EH (cell line): Measurements from ENCODE around the gene GPR42.
"Not testable (repeated sequence)": the region's sequence is repeated elsewhere in the genome, so short reads cannot be mapped to it uniquely, and the experiment has no call there.

ENCODE experiments used
- DNase-seq: peaks from one replicate; pipeline ENCODE4 v3.0.0-alpha.2; 2015; ENCODE audit warnings: low read depth

GPR42 gene

DNA sequence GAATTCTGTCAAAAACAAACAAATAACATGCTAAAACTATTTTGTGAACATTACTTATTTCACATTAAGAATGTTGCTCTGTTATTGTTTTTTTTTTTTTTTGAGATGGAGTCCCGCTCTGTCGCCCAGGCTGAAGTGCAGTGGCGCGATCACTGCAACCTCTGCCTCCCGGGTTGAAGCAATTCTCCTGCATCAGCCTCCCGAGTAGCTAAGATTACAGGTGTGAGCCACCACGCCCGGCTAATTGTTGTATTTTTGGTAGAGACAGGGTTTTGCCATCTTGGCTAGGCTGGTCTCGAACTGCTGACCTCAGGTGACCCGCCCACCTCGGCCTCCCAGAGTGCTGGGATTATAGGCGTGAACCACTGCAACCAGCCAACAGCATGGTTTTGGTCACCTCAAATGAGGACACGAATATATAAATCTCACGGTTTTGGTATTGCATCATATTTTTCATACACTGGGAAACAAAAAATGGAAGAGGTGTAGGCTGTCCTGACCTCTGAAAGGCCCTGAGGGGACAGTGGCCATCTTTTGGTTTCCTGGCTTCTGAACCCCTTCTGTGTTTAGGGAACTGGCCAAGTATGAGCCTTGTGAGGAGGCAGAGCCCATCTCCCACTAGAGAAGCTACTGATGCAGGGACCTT lies 25.5 kb downstream of the GPR42 start:
- no peak for DNase-seq

DNA sequence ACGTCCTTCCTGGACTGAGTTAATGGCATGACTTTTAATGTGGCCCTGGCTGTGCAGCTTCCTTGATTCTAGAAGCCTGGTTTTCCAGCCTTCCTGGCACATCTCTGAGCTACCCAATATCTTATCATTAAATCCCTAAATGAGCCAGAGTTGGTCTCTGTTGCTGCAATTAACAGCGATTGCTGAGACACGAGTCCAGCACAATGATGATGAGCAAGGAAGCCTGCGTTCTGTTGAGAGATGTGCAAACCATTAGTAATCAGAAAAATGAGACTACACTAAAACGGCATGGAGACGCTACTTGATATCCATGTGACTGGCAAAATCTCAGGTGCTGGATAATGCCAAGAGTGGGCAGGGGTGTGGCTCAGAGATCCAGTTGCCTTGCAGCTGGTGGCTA lies 26.2 kb downstream of the GPR42 start:
- DNase-seq: no peak

DNA sequence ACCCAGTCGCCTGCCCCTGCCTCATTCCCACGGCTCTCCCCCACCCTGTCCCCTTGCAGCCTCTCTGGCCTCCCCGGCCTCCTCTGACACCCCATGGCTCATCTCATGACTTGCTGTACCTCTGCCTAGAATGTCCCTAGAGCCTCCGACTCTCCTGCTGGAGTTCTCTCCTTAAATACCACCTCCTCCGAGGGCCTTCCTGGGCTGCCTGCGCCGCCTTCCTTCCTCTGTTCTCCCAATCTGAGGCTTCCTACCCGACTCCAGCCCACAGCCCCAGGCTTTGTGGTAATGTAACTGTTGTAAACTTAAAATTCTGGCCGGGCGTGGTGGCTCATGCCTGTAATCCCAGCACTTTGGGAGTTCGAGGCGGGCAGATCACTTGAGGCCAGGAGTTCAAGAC lies 27.7 kb downstream of the GPR42 start:
- DNase-seq: no peak

DNA sequence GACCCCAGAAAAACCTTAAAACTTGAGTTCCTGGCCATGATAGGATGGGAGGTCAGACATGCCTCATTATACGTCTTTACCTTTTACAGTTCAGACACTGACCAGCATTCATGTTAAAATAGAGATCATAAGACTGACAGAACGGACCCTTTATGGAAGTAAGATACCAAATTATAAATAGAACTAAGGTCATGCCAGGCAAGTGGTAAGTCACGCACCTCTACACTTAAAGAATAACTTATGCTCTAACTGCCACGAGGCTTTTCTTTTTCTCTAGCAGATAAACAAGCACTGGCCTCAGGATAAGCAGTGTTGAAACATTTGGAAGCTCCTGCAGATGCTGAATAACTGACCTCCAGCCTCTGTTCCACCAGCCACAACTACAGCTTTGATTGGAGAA lies 28.4 kb downstream of the GPR42 start:
- DNase-seq: no peak

DNA sequence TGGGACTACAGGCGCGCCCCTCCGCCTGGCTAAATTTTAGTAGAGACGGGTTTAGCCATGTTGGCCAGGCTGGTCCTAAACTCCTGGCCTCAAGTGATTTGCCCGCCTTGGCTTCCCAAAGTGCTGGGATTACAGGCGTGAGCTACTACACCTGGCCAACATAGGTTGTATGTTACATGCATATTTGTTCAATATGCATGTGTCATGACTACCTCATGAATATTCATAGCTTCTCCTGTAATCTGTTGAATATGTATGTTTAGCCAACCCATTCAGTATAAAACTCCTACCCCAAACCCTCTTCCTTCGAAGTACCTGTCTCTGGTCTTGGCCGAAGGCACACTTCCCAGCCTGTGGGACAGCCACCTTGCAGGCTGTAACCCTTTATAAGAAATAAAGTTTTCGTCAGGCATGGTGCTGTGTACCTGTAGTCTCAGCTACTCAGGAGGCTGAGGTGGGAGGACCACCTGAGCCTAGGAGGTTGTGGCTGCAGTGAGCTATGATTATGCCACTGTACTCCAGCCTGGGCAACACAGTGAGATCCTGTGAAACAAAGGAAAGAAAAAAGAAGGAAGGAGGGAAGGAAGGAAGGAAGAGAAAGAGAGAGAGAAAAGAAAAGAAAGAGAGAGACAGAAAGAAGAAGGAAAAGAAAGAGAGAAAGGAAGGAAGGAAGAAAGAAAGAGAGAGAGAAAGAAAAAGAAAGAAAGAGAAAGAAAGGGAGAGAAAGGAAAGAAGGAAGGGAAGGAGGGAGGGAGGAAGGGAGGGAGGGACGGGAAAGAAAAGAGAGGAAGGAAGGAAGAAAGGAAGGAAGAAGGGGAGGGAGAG lies 29.3 kb downstream of the GPR42 start:
- no peak for DNase-seq

DNA sequence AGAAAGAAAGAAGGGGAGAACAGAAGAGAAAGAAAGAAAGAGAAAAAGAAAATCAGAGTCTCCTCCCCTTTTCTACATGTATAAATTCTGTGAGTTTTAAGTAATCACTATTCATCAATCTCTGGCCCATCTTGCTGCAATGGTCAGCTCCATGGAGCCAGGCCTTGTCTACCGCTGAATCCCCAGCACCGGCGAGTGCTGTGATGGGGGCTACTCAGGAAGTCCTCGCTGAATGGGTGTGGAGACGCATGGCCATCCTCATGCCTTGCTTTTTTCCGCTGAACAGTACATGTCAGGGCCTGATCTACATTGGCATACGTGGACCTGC lies 29.9 kb downstream of the GPR42 start:
- no peak for DNase-seq

DNA sequence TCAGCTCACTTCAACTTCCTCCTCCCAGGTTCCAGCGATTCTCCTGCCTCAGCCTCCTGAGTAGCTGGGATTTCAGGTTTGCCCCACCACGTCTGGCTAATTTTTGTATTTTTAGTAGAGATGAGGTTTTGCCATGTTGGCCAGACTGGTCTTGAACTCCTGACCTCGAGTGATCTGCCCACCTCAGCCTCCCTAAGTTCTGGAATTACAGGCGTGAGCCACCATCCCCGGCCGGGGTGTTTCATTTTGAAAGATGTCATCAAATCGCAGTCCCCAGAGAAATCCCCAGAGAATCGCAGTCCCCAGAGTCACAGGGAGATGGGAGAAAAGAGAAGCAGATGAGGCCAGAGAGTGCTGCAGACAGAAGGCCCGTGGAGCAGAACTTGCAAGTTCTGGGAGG lies 30.5 kb downstream of the GPR42 start:
- DNase-seq: not testable (repeated sequence)

DNA sequence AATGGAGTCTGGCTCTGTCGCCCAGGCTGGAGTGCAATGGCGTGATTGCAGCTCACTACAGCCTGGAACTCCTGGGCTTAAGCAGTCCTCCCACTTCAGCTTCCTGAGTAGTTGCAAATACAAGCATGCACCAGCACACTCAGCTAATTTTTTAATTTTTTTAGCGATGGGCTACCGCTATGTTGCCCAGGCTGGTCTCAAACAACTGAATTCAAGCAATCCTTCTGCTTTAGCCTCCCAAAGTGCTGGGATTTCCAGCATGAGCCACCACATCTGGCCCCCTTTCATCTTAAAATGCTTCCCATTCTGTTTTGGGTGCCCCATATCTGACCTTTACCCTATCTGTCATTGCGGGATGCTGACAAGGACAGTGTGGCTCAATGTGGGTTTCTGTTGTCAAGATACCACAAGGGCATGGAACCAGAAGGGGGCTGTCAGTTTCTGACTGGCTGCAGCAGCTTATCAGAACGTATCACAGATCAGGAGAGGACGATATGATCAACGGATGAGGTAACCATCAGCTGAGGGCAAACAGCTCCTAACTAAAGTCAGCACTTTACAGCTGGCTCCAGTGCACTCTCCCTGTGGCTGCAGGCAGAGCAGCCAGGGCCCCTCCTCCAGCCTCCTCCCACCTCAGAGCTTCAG lies 32.4 kb downstream of the GPR42 start:
- no peak for DNase-seq

DNA sequence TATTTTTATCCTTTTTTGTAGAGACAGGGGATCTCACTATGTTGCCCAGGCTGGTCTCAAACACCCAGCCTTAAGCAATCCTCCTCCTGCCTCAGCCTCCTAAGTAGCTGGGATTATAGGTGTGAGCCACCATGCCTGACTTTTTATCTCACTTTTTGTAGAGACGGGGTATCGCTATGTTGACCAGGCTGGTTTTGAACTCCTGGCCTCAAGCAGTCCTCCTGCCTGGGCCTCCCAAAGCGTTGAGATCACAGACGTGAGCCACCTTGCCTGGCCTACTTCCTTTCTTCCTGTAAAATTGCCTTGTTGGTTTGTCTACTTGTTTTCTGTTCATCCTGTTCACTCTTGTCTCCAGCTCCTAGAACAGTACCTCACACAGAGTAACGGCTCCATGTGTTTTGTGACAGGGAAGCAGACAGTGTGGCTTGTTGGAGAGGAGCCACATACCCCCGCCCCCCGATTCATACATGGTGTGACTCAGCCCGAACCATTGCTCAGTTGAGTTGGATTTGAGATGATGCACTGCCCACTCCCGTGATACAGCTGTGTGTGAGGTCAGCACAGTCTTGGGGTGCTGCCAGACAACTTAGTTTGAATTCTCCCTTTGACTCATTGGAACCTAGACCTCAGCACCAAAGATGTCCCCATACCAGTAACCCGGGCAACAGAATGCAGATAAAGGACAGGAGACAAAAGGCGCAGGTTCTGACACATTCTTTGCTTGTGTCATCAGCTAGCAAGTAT lies 34.2 kb downstream of the GPR42 start:
- peak; percentile 80 for DNase-seq

DNA sequence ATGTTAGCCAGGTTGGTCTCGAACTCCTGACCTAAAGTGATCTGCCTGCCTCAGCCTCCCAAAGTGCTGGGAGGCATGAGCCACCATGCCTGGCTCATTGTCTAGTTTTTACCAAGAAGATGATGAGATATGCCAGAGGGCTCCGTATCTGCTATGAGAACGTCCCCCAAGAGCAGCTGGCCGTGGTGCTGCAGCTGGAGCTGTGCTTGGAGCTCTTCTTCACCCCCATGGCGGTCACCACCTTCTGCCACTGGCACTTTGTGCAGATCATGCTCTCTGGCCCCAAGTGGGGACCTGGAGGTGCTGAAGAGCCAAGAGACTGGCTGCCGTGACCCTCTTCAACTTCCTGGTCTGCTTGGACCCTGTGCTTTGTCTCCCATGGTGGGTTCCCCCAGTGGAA lies 36.8 kb downstream of the GPR42 start:
- DNase-seq: no peak

DNA sequence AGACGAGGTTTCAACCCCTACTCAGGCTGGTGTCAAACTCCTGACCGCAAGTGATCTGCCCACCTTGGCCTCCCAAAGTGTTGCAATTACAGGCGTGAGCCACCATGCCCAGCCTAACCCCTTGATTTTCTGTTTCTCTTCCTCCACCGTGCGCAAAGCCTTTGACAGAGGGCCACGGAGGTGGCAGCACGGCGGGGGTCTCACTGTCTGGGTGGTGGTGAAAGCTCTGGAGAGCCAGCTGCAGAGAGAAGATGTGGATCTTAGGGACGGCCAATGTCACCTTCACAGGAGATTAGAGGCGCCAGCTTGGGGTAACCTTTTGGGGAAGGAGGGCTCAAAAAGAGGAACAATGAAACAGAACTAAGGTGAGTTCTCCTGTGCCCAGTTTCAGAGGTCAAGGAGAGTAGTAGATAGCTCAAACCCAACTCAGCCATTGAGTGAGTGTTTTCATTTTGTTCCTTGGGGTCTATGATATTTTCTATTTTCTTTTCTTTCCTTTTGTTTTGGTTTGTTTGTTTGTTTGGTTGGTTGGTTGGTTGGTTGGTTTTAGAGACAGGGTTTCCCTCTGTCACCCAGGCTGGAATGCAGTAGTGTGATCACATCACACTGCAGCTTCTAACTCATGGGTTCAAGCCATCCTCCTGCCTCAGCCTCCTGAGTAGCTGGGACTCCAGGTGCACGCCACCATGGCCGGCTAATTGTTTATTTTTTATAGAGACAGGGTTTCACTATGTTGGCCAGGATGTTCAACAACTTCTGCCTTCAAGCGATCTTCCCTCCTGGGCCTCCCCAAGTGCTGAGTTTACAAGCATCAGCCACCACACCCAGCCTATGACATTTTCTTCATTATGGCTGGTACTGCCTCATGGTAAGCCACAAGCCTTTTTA lies 37.7 kb downstream of the GPR42 start:
- DNase-seq: no peak

DNA sequence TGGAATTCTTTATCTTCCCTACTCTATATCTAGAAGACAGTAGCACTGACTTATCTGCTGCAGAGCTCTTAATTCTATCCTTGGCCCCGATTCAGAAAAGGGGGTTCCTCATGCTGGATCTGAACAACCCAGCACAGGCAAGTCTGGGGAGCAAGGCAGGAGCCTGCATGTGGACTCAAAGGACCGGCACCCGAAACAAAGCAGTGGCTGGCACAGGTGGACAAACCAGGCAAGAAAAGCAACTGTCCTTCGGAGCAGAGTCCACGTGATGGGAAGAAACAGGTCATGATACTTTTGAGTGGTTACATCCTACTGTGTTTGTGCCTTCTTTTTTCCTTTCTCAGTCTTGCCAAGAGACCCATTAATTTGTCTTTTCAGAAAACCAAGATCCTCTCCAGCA lies 38.3 kb downstream of the GPR42 start:
- DNase-seq: no peak

DNA sequence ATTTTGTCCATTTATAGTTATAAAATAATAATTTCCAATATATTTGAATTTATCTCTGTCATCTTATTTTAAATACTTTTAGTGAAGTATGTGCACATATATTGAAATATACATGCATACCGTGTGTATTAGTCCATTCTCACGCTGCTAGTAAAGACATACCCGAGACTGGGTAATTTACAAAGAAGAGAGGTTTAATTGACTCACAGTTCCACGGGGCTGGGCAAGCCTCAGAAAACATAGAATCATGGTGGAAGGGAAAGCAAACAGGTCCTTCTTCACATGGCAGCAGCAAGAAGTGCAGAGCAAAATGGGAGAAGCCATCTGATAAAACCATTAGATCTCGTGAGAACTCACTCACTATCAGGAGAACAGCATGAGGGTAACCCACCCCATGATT lies 39.6 kb downstream of the GPR42 start:
- no peak for DNase-seq

DNA sequence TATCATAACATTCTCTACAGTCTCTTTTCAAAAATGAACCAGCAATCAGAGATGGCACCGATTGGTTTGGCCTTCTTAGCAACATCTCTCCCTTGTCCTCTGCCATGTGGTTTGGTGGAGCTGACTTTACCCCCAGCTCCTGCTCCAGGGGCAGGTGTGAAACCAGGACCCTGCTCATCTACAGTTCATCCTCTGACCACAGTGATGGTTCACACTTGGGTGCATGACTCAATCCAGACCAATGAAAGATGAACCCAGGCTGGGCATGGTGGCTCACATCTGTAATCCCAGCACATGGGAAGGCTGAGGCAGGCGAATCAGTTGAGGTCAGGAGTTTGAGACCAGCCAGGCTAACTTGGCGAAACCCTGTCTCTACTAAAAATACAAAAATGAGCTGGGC lies 43.6 kb downstream of the GPR42 start:
- no peak for DNase-seq

DNA sequence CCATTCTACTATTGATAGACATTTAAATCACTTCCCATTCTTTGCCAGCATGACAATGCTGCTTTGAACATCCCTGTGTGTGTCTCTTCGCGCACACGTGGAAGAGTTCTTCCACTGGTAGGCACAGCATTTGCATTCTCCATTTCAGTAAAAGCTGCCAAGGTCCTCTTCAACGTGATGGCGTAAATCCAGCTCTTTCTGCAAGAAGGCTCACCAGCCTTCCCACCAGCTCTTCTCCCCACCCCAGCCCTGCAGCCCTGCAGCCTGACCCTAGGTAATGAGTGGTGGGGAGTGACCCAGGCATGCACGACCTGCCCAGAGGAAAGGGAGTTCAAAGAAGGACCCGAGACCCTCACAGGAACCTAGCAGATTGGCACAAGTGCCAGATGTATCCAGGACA lies 45.5 kb downstream of the GPR42 start:
- no peak for DNase-seq

DNA sequence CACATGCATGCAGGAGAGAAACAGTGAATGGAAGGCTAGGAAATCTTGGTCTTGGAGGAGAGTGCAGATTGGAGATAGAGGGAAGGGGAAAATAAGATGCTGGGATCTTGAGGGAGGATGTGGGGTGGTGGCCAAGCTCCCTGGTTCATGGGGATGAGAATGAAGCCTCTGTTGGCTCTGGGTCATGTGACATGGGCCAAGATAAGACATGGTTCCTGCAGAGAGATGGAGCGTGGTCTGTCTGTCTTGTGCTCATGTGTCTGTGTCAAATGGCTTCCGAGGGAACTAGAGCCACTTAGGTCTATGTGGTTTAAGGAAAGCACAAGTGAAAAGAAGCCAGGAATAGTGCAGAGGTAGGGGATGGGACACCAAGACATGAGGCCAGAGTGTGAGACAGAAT lies 46.4 kb downstream of the GPR42 start:
- no peak for DNase-seq

DNA sequence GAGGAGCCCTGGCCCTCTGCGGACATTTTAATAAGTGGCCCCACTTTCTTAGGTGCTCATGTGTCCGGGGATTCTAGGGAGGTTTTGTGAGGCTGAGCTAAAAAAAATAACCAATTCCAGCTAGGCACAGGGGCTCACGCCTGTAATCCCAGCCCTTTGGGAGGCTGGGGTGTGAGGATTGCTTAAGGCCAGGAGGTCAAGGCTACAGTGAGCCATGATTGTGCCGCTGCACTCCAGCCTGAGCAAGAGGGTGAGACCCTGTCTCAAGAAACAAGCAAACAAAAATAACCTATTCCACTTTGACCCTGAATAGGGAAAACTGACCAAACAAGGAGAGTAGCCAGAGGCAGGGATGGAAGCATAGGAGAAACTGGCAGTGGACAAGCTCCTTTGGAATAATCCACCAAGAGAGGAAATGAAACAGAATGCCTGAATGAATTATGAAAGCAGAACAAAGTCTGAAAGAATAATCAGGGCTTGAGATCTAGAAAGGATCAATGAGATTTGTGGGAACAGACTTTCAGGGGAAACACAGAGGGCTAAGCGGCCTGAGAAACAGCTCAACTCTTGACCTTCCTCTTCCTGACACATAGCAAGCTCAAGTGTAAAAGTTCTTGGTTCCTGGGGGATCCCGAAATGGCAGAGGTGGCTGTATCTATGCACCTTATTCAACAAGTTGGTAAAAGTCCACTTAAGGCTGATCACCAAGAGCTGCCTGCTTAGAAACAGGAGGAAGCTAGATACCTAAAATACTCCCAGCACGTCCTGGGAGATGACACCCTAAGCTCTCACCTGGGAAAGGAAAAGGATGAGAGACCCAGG lies 47.1 kb downstream of the GPR42 start:
- no peak for DNase-seq

DNA sequence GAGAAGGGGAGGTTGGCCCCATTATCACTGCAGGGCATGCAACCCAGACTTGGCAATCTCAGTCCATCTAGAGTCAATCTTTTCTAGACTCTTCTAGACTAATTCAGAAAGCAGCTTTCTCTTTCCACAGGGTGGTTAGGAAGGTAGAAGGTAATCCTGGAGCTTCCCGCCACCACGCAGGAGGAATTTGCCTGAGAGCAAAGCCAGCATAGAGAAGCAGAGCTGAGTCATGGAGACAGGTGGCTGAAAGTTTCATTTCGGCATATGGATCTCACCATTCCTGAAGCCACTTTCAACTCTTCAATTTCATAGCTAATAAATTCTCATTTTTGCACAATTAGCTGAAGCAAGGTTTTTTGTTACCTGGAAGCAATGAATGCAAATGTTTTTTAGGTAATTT lies 48.2 kb downstream of the GPR42 start:
- DNase-seq: no peak

DNA sequence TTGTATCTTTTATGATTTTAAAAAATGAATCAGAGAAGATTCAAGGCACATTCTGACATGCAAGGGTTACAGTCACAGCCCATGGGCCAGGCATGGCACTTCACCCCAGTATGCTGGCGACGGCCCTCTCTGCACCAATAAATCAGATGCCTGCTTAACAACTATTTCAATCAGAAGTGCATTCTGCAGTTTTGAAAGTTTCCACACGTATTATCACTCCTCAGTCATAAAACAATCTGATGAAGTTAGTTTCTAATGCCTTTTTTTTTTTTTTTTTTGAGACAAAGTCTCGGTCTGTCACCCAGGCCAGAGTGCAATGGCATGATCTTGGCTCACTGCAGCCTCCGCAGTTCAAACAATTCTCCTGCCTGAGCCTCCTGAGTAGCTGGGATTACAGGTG lies 48.9 kb downstream of the GPR42 start:
- no peak for DNase-seq

DNA sequence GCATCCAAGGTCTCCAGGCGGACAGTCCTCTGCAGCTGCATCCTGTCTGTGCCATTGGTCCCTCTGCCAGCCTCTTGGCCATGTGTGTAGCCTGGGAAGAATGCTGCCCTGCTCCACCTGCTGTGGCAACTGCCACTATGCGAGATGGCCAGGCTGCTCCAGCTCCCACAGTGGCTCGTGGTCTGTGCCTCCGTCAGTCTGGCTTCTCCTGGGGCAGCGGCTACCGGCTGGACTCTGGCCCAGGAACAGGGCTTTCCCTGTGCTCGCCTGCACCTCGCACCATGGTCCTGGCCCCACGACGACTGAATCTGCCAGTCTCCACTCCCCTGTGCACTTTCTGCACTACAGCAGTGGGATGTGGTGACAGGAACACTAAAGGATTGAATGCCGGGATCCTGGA lies 50.5 kb downstream of the GPR42 start:
- no peak for DNase-seq
